ENCODE results near the gene CTRB2.

CTRB2 gene

DNA sequence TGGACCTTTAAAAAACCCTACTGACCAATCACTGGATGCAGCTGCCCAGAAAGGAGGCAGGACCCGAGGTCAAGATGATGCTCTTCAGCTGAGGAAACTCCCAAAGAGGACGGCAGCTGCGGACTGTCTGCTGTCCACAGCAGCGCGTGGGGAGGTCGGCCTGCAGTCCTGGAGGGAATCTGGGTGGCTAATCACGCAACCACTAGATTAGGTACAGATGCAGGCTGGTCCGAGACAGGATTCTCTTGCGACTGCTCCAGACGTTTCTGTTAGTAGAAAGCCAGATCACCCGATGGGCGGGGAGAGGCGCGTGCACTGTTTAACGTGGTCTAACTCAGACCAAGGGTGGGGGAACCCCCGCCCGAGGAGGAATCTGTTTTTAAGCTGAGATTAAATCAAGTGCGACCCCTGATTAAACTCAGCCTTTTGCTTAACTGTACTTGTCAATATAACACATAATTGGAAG lies 8.8 kb downstream of the CTRB2 start:
- no peaks in the 10 kb centered on the region for H3K27me3 ChIP-seq (ENCODE audit: control insufficient read depth, insufficient read depth, low read length)
- H3K4me1 ChIP-seq (ENCODE audit: control insufficient read depth, insufficient read depth, low read length): no peaks in the 10 kb centered on the region
- no peaks in the 10 kb centered on the region for H3K9me3 ChIP-seq (ENCODE audit: control insufficient read depth, insufficient read depth, low read length)
- no peak overlapping the region for H3K27ac ChIP-seq (ENCODE audit: low read depth, low read length)
- H3K4me3 ChIP-seq (ENCODE audit: low read depth, low read length): no peak overlapping the region
- H3K9ac ChIP-seq (ENCODE audit: low read depth, low read length): no peak overlapping the region
- no peaks in the 10 kb centered on the region for H3K36me3 ChIP-seq (ENCODE audit: control insufficient read depth, insufficient read depth, low read length)

DNA sequence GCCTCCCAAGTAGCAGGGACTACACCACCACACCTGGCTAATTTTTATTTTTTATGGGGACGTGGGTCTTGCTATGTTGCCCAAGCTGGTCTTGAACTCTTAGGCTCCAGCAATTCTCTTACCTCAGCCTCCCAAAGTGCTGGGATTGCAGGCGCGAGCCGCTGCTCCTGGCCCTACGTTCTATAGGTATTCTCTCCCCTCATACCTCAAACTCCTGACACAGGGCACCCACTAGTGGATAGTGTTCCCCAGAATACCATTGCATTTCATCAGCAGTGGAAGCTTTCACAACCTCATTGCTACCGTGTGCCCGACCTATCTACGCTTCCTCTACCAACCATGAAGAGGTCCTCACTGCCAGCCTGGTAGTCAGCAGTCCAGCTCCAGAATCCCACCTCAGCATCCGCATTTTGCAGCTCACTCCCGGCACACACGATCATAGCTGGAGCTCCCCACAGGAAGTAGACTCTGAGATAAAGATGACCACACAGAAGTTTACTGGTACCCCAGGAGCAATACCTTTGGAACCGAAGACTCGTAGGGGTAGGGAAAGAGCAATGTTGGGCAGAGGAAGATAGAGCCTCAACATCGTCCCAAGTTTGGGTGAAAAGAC lies 9.3 kb downstream of the CTRB2 start:
- H3K9ac ChIP-seq (ENCODE audit: low read depth, low read length): no peak overlapping the region
- no peaks in the 10 kb centered on the region for H3K36me3 ChIP-seq (ENCODE audit: control insufficient read depth, insufficient read depth, low read length)
- no peak overlapping the region for H3K4me3 ChIP-seq (ENCODE audit: low read depth, low read length)
- no peaks in the 10 kb centered on the region for H3K27me3 ChIP-seq (ENCODE audit: control insufficient read depth, insufficient read depth, low read length)
- no peak overlapping the region for H3K27ac ChIP-seq (ENCODE audit: low read depth, low read length)
- no peaks in the 10 kb centered on the region for H3K9me3 ChIP-seq (ENCODE audit: control insufficient read depth, insufficient read depth, low read length)
- no peaks in the 10 kb centered on the region for H3K4me1 ChIP-seq (ENCODE audit: control insufficient read depth, insufficient read depth, low read length)

DNA sequence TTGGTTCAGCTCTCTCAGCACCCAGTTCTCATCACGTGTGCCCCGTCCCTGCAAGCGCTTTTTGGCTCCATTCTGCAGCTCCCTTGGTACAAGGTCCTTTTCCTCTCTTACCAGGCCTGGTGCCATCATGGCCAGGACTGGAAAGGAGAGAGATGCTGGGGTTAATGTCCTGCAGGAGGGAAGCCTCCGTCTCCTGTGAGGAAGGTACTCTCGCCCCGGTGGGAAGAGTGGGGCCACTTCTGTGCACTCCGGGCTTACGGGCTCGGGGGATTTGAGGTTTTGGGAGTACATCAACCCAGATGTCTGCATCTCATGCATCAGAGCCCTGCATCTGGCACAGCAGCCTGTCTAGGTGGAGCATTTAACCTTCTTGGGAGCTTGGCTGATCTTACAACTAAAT lies 10.1 kb downstream of the CTRB2 start:
- H3K4me3 ChIP-seq (ENCODE audit: low read depth, low read length): no peak overlapping the region
- H3K27ac ChIP-seq (ENCODE audit: low read depth, low read length): no peak overlapping the region
- H3K27me3 ChIP-seq (ENCODE audit: control insufficient read depth, insufficient read depth, low read length): no peaks in the 10 kb centered on the region
- no peaks in the 10 kb centered on the region for H3K4me1 ChIP-seq (ENCODE audit: control insufficient read depth, insufficient read depth, low read length)
- H3K9ac ChIP-seq (ENCODE audit: low read depth, low read length): no peak overlapping the region
- H3K36me3 ChIP-seq (ENCODE audit: control insufficient read depth, insufficient read depth, low read length): no peaks in the 10 kb centered on the region
- H3K9me3 ChIP-seq (ENCODE audit: control insufficient read depth, insufficient read depth, low read length): no peaks in the 10 kb centered on the region

DNA sequence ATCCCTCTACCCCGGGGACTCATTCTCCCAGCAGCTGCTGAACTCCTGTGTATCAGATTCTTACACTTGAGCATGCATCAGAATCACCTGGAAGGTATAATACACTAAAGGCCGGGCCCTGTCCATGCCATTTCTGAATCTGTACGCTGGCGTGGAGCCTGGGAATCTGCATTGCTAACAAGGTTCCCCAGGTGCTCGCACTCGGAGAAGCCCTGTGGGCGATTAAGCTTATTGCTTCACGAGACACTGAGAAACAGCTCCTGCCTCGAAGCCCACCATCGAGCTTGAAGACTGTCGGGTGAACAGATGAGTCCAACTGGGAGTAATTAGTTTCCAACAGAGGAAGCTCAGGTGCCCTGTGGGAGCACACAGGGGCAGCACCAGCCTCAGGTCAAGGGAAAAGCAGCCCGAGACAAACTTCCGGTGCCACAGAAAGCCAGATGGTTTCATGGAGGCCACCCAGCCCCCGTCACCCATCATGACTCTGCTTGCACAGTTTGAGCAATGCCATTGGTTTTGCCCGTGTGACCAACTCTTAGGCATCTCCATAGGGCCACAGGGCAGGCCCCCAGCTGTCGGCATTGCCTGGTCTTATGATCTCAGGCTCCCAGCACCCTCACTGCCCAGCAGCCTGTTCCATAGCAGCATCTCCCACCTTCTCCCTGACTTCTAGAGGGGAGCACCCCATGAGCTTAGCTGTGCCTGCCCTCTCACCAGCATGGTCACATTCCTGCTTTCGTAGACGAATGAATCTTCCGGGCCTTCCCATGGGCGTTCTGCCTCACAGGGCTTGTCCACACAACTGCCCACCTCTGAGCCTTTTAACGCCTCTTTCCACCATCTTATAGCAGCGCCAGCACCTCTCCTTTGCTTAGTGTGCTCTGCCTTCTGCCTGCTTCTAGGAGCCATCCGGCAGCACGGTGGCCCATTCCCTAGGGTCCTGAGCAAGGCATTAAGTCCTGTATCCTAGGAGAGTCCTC lies 10.9 kb downstream of the CTRB2 start:
- Histone ChIP-seq H3K9me3 (ENCODE audit: control insufficient read depth, insufficient read depth, low read length) (no peaks in the 10 kb centered on the region), H3K9ac (ENCODE audit: low read depth, low read length) (no peak overlapping the region), H3K4me1 (ENCODE audit: control insufficient read depth, insufficient read depth, low read length) (no peaks in the 10 kb centered on the region), H3K27ac (ENCODE audit: low read depth, low read length) (no peak overlapping the region), H3K27me3 (ENCODE audit: control insufficient read depth, insufficient read depth, low read length) (no peaks in the 10 kb centered on the region), H3K36me3 (ENCODE audit: control insufficient read depth, insufficient read depth, low read length) (no peaks in the 10 kb centered on the region), H3K4me3 (ENCODE audit: low read depth, low read length) (no peak overlapping the region)

DNA sequence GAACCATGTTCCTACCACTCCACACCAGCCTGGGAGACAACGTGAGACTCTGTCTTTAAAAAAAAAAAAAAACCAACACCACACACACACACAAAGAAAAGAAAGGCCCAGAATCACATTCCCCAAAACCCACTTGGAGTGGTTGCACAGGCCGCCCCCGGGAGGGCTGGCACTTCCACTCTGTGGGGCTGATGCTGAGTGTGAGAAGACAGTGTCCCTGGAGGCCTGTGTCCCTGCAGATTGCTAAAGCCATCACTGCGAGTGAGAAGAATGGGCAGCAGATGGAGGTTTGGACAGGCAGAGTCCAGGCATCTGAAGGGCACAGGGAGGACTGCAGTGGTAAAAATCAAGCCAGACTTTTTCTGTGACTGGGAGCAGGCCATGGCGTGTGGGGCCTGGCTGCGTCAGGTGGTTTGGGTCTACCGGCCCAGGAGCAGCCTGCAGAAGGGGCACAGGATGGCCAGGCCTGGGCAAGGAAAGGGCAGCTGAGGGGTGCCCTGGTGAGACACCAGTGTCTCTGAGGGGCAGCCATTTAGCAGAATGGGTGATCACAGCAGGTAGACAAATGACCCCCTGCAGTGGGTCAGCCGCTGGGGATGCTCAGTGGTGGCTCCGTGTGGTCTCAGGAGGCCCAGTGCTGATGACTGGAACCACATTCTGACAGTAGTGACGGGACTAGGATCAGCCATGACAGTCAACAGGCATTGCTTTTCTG lies 13.1 kb downstream of the CTRB2 start:
- no peaks in the 10 kb centered on the region for H3K4me1 ChIP-seq (ENCODE audit: control insufficient read depth, insufficient read depth, low read length)
- no peaks in the 10 kb centered on the region for H3K27me3 ChIP-seq (ENCODE audit: control insufficient read depth, insufficient read depth, low read length)
- H3K27ac ChIP-seq (ENCODE audit: low read depth, low read length): no peak overlapping the region
- H3K36me3 ChIP-seq (ENCODE audit: control insufficient read depth, insufficient read depth, low read length): no peaks in the 10 kb centered on the region
- no peak overlapping the region for H3K4me3 ChIP-seq (ENCODE audit: low read depth, low read length)
- no peak overlapping the region for H3K9ac ChIP-seq (ENCODE audit: low read depth, low read length)
- no peaks in the 10 kb centered on the region for H3K9me3 ChIP-seq (ENCODE audit: control insufficient read depth, insufficient read depth, low read length)

DNA sequence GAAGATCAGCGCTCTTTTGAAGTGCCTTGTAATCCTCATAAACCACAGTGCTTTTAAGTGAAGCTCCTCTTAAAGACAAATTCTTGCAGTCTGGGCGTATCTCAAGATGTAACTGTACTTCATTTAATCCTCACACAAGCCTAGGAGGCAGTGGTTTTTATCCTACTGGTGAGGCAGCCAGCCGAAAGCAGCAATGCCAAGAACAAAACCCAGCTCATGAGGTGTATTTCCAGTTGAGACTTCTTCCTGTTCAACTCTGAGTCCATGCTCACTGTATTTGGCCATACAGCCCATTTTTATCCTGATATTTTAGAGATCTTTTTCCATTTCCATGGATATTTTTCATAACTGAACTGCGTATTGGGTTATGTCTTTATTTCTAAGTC lies 13.7 kb downstream of the CTRB2 start:
- Histone ChIP-seq H3K27me3 (ENCODE audit: control insufficient read depth, insufficient read depth, low read length) (no peaks in the 10 kb centered on the region), H3K36me3 (ENCODE audit: control insufficient read depth, insufficient read depth, low read length) (no peaks in the 10 kb centered on the region), H3K9ac (ENCODE audit: low read depth, low read length) (no peak overlapping the region), H3K4me3 (ENCODE audit: low read depth, low read length) (no peak overlapping the region), H3K4me1 (ENCODE audit: control insufficient read depth, insufficient read depth, low read length) (no peaks in the 10 kb centered on the region), H3K27ac (ENCODE audit: low read depth, low read length) (no peak overlapping the region), H3K9me3 (ENCODE audit: control insufficient read depth, insufficient read depth, low read length) (no peaks in the 10 kb centered on the region)

DNA sequence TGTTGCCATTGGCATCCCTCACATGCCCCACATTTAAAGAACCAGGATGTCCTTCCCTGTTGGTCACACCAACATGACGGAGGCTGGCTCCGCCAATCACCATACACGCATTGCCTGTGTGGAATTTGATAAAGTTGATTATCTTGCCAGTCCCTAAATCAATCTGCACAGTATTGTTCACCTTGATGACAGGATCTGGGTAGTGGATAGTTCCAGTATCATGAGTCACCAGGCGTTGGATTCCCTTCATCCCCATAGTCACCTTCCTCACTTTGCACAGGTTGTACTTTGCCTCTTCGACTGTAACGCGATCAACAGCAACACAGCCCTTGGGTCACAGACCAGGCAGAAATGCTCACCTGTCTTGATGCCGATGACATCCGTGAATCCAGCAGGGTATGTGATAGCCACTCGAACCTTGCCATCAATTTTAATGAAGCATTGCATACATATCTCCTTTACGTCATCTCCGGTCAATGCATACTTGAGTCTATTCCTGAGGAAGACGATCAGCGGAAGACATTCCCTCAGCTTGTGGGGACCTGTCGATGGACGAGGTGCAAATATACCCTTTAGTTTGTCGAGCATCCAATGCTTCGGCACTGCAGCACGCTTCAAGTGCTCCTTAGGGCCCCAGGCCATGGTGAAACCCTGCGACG lies 14.2 kb downstream of the CTRB2 start:
- Histone ChIP-seq H3K9ac (ENCODE audit: low read depth, low read length) (no peak overlapping the region), H3K4me3 (ENCODE audit: low read depth, low read length) (no peak overlapping the region), H3K4me1 (ENCODE audit: control insufficient read depth, insufficient read depth, low read length) (no peaks in the 10 kb centered on the region), H3K9me3 (ENCODE audit: control insufficient read depth, insufficient read depth, low read length) (no peaks in the 10 kb centered on the region), H3K36me3 (ENCODE audit: control insufficient read depth, insufficient read depth, low read length) (no peaks in the 10 kb centered on the region), H3K27me3 (ENCODE audit: control insufficient read depth, insufficient read depth, low read length) (no peaks in the 10 kb centered on the region), H3K27ac (ENCODE audit: low read depth, low read length) (no peak overlapping the region)

DNA sequence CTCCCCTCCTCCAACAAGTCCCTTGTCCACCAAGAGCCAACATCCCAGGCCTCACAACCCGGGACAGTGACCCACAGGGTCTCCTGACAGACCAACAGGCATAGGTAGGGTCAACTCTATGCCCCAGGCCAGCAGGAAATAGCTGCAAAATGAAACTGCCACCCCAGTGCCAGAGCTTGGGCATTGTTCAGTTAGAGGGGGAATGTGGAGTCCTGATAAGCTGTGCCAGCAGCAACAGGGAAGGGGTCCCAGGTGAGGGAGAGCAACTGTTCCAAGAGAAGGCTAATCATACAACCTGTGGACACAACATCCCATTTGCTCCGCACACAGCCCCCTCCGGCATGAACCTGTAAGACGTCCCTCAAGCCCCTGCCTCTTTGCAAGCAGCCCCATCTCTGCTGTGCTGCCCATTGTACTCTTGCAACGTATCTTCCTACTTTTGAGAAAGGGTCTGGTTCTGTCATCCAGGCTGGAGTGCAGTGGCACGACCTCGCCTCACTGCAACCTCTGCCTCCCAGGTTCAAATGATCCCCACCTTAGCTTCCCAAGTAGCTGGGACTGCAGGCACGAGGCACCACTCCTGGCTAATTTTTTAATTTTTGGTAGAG lies 17.2 kb downstream of the CTRB2 start:
- H3K9ac ChIP-seq (ENCODE audit: low read depth, low read length): no peak overlapping the region
- no peak overlapping the region for H3K4me3 ChIP-seq (ENCODE audit: low read depth, low read length)
- H3K27me3 ChIP-seq (ENCODE audit: control insufficient read depth, insufficient read depth, low read length): no peaks in the 10 kb centered on the region
- H3K27ac ChIP-seq (ENCODE audit: low read depth, low read length): no peak overlapping the region
- H3K36me3 ChIP-seq (ENCODE audit: control insufficient read depth, insufficient read depth, low read length): no peaks in the 10 kb centered on the region
- no peaks in the 10 kb centered on the region for H3K9me3 ChIP-seq (ENCODE audit: control insufficient read depth, insufficient read depth, low read length)
- H3K4me1 ChIP-seq (ENCODE audit: control insufficient read depth, insufficient read depth, low read length): no peaks in the 10 kb centered on the region

DNA sequence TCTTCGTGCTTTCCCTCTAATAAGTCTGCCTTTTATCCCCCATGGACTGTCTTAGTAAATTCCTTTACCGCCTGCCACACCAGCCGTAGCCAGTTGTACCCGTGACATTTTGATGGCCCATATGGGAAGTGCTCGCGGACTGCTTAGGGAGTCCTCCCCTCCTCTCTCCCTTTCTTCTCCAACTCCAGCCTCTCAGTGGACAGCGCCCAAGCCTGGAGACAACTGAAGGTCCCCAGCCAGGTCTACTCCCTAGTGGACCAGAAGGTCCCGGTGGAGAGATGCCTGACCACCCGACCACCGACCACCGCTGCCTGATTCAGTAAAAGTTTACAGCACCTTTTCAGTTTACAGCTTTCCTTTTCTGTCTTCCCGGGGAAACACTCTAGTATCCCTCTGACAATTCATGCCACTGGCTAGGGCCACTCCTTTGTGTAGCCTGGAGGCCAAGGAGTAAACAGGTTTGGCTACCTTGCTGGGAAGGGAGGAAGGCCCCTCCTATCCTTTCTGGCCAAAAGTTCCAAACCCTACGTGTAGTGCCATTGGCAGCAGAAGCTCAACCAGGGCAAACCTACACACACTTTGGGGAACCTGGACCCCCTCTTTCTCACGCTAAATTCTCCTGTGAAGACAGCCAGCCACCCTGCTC lies 18.0 kb downstream of the CTRB2 start:
- Histone ChIP-seq H3K27me3 (ENCODE audit: control insufficient read depth, insufficient read depth, low read length) (no peaks in the 10 kb centered on the region), H3K4me3 (ENCODE audit: low read depth, low read length) (no peak overlapping the region), H3K9me3 (ENCODE audit: control insufficient read depth, insufficient read depth, low read length) (no peaks in the 10 kb centered on the region), H3K4me1 (ENCODE audit: control insufficient read depth, insufficient read depth, low read length) (no peaks in the 10 kb centered on the region), H3K9ac (ENCODE audit: low read depth, low read length) (no peak overlapping the region), H3K36me3 (ENCODE audit: control insufficient read depth, insufficient read depth, low read length) (no peaks in the 10 kb centered on the region), H3K27ac (ENCODE audit: low read depth, low read length) (no peak overlapping the region)

DNA sequence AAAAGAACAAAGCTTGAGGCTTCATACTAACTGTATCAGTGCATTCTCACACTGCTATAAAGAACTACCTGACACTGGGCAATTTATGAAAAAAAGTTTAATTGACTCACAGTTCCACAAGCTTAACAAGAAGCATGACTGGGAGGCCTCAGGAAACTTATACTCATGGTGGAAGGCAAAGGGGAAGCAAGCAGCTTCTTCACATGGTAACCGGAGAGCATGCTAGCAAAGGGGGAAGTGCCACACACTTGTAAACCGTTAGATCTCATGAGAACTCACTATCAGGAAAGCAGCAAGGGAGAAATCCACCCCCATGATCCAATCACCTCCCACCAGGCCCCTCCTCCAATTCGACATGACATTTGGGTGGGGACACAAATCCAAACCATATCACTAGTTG lies 25.3 kb downstream of the CTRB2 start:
- Histone ChIP-seq H3K4me1 (ENCODE audit: control insufficient read depth, insufficient read depth, low read length) (no peaks in the 10 kb centered on the region), H3K27me3 (ENCODE audit: control insufficient read depth, insufficient read depth, low read length) (no peaks in the 10 kb centered on the region), H3K9me3 (ENCODE audit: control insufficient read depth, insufficient read depth, low read length) (peaks cover 3% of the 10 kb centered on the region; the same call in 1 of the 2 replicates), H3K4me3 (ENCODE audit: low read depth, low read length) (no peak overlapping the region), H3K36me3 (ENCODE audit: control insufficient read depth, insufficient read depth, low read length) (no peaks in the 10 kb centered on the region), H3K27ac (ENCODE audit: low read depth, low read length) (no peak overlapping the region), H3K9ac (ENCODE audit: low read depth, low read length) (no peak overlapping the region)
